ENCODE measurements around the gene CEP68.

DNA sequence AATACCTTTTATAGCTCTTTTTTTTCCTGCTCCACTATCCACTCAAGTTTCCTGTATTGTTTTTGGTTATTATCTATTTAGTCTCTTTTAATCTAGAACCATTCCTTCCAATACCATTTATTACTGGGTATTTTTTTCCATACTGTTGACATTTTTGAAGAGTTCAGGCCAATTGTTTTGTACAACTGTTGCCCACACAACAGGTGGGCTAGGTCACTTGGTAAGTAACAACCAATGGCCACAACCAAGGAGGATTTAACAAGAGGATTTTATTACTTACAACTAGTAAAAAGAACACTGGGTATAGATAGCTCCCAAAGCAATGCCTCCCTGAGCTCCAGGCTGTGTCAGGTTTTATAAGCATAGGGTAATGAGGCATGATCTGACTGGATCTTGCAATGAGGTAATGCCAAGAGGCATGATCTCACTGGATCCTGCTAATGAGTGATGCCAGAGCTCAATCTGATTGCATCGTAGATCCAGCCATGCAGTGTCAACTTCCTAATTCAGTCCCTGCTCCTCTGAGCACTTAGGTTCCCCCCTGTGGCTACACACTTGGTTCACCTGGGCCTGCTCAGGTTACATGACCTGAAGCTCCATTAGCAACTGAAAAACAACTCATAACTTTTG is 7.1 kb upstream of the CEP68 start:
- TF ChIP-seq CTCF (IDR thresholded peaks at IDR 0.05; ENCODE audit: insufficient read depth, low read length, poor library complexity, severe bottlenecking), result no peak
- no peak for TF ChIP-seq EZH2phosphoT487 (conservative IDR thresholded peaks at IDR 0.05; ENCODE audit: low read length)

Data from SU-DHL-6 (cell line).